Type B pancreatic cell (in vitro differentiated cells): ENCODE data around the gene IWS1. TPM values are rescaled to one million over a fixed set of nuclear protein-coding genes. Genes with fewer than 3 reads are reported as not detected.
"Not testable (repeated sequence)": the region's sequence is repeated elsewhere in the genome, so short reads cannot be mapped to it uniquely, and the experiment has no call there.

Experiments used
- DNase-seq: peaks from one replicate; pipeline ENCODE4 v3.0.0; 2021; ENCODE audit warnings: mixed read lengths; ENCODE audit not compliant: unreplicated experiment; ENCODE audit errors: extremely low spot score
- H3K27ac Mint-ChIP-seq: 2 replicates; pipeline ENCODE4 v1.8.0; 2021; ENCODE audit warnings: mild to moderate bottlenecking, mixed read lengths
- H3K27me3 Mint-ChIP-seq: 2 replicates; pipeline ENCODE4 v1.8.0; 2021; ENCODE audit warnings: mixed read lengths
- H3K36me3 Mint-ChIP-seq: 2 replicates; pipeline ENCODE4 v1.8.0; 2021; ENCODE audit warnings: mixed read lengths
- H3K4me1 Mint-ChIP-seq: one replicate; pipeline ENCODE4 v1.8.0; 2021; ENCODE audit warnings: mixed read lengths; ENCODE audit not compliant: unreplicated experiment
- H3K4me3 Mint-ChIP-seq: 2 replicates; pipeline ENCODE4 v1.8.0; 2021; ENCODE audit warnings: mild to moderate bottlenecking, mixed read lengths
- H3K9me3 Mint-ChIP-seq: 2 replicates; pipeline ENCODE4 v1.8.0; 2021; ENCODE audit warnings: mixed read lengths
- CTCF ChIP-seq: fragments of 200-600 bp; sonication (generic); conservative IDR thresholded peaks from 2 replicates; pipeline ENCODE4 v1.5.0; 2021; ENCODE audit warnings: antibody characterized with exemption, mild to moderate bottlenecking
- total RNA-seq: library from RNA; stranded (reverse); gene quantifications from 2 replicates; pipeline ENCODE4 v1.2.1, GENCODE V29; 2021; ENCODE audit warnings: low replicate concordance

Gene IWS1
- total RNA-seq, 1 donor from 2014 or later = 45.3 TPM

- Mint-ChIP-seq H3K36me3 (no peaks in the 10 kb centered on the region), H3K4me3 (peak overlapping the region; percentile 47), H3K9me3 (no peaks in the 10 kb centered on the region), H3K27me3 (no peaks in the 10 kb centered on the region), H3K4me1 (peaks cover 23% of the 10 kb centered on the region), H3K27ac (peak overlapping the region; percentile 62)
- DNase-seq = no peak
- no peak for TF ChIP-seq CTCF
These were observed 70.5 kb downstream of the IWS1 start for GRCh38 chr2:127455566-127456493.

GRCh38 chr2:127454595-127455565 is 71.4 kb downstream of the IWS1 start:
- DNase-seq = no peak
- no peak for TF ChIP-seq CTCF
- Mint-ChIP-seq H3K27ac (peak overlapping the region; percentile 62), H3K27me3 (no peaks in the 10 kb centered on the region), H3K36me3 (no peaks in the 10 kb centered on the region), H3K9me3 (no peaks in the 10 kb centered on the region), H3K4me1 (peaks cover 24% of the 10 kb centered on the region), H3K4me3 (peak overlapping the region; percentile 47)

GRCh38 chr2:127453392-127454171 is 72.7 kb downstream of the IWS1 start:
- Mint-ChIP-seq H3K27me3 (no peaks in the 10 kb centered on the region), H3K36me3 (no peaks in the 10 kb centered on the region), H3K4me3 (no peak overlapping the region), H3K27ac (peak overlapping the region; percentile 6), H3K4me1 (peaks cover 33% of the 10 kb centered on the region), H3K9me3 (no peaks in the 10 kb centered on the region)
- no peak for DNase-seq
- no peak for TF ChIP-seq CTCF

GRCh38 chr2:127453013-127453391 is 73.3 kb downstream of the IWS1 start:
- Mint-ChIP-seq H3K4me3 (no peak overlapping the region), H3K27ac (no peak overlapping the region)

GRCh38 chr2:127452423-127452822 is 73.9 kb downstream of the IWS1 start:
- H3K36me3 Mint-ChIP-seq, H3K4me3 Mint-ChIP-seq, H3K27me3 Mint-ChIP-seq, H3K9me3 Mint-ChIP-seq, DNase-seq, H3K27ac Mint-ChIP-seq: not testable (repeated sequence)
- peaks cover 33% of the 10 kb centered on the region for H3K4me1 Mint-ChIP-seq

More at GRCh38 chr2:127453013-127453391, 73.3 kb downstream of the IWS1 start:
- no peaks in the 10 kb centered on the region for H3K9me3 Mint-ChIP-seq
- no peaks in the 10 kb centered on the region for H3K27me3 Mint-ChIP-seq
- DNase-seq = no peak
- no peaks in the 10 kb centered on the region for H3K36me3 Mint-ChIP-seq
- no peak for TF ChIP-seq CTCF
- peaks cover 33% of the 10 kb centered on the region for H3K4me1 Mint-ChIP-seq
